K562 (cell line): ENCODE measurements around the gene AGAP1. TPM values are rescaled to one million over a fixed set of nuclear protein-coding genes. Genes with fewer than 3 reads are reported as not detected.

Experiments
- ATAC-seq: fragments of 200-7000 bp; cut with Tn5 transposase; 3 replicates; pipeline ENCODE4 v1.9.1; 2020; ENCODE audit warnings: moderate library complexity
- BruUV-seq: library from RNA; stranded (reverse); fragments of 400-500 nt; replicated peaks from 2 replicates; lab custom pipeline; 2021; lab: Mats Ljungman, UMichigan
- CTCF ChIA-PET: fragments of 300-600 bp; formaldehyde crosslinking; extraction: SDS; loops from one replicate; lab custom pipeline; 2021; ENCODE audit warnings: low intra/inter-chr PET ratio; lab: Yijun Ruan, JAX
- POLR2A ChIA-PET: fragments of 300-600, 350-650 bp; sonication (Branson Sonifier 250); formaldehyde crosslinking; extraction: SDS; loops from one replicate; lab custom pipeline; 2021; ENCODE audit warnings: antibody characterized with exemption, inconsistent platforms; lab: Yijun Ruan, JAX
- DNase-seq, 4 experiments: peaks; one replicate each; pipeline versions ENCODE4 v3.0.0 to v3.0.0-alpha.2; 2011 to 2018; ENCODE audit warnings: low spot score in 3 of 4, mixed read lengths in 3 of 4; ENCODE audit errors: extremely low read depth in 1 of 4
- FAIRE-seq: peaks from 2 replicates; lab custom pipeline; 2011; peaks lifted over from hg19 to GRCh38; lab: Jason Lieb, UNC
- H2AFZ ChIP-seq: 2 replicates; pipeline ENCODE4 v1.6.0; 2011; ENCODE audit warnings: low read depth, low read length, control low read depth, inconsistent platforms
- H3K27ac ChIP-seq: fragments of 200-600 bp; 3 replicates; pipeline ENCODE4 v1.8.0; 2011; ENCODE audit warnings: low read depth, mild to moderate bottlenecking, control low read depth, inconsistent platforms, low read length, moderate library complexity, mixed read lengths; ENCODE audit errors: extremely low read depth
- H3K27me3 ChIP-seq, 2 experiments: fragments of 300-600 bp in 1 of 2; 2 replicates in 1 of 2; 3 replicates in 1 of 2; pipeline versions ENCODE4 v1.6.0 to v1.8.0; 2011; ENCODE audit warnings: inconsistent platforms in 2 of 2, low read length in 2 of 2, mild to moderate bottlenecking in 1 of 2, mixed read lengths in 1 of 2, moderate library complexity in 1 of 2; ENCODE audit not compliant: control insufficient read depth in 2 of 2, insufficient read depth in 2 of 2
- H3K36me3 ChIP-seq: fragments of 300-600 bp; 3 replicates; pipeline ENCODE4 v1.8.0; 2011; ENCODE audit warnings: mild to moderate bottlenecking, low read length, inconsistent platforms; ENCODE audit not compliant: control insufficient read depth, insufficient read depth
- H3K4me1 ChIP-seq, 2 experiments: fragments of 200-600 bp in 1 of 2; replicated peaks in 1 of 2; 2 replicates in 1 of 2; 3 replicates in 1 of 2; pipeline versions ENCODE4 v1.5.1 to v1.8.0; 2011; ENCODE audit warnings: inconsistent platforms in 2 of 2, low read length in 2 of 2, mild to moderate bottlenecking in 1 of 2, mixed read lengths in 1 of 2, moderate library complexity in 1 of 2; ENCODE audit not compliant: control insufficient read depth in 2 of 2, insufficient read depth in 2 of 2
- H3K4me2 ChIP-seq: 2 replicates; pipeline ENCODE4 v1.6.1; 2011; ENCODE audit warnings: low read length, control low read depth, inconsistent platforms, mixed read lengths; ENCODE audit not compliant: insufficient read depth
- H3K4me3 ChIP-seq: fragments of 200-600 bp; sonication (generic), shearing (Covaris generic); 2 replicates; pipeline ENCODE4 v1.5.1; 2016; ENCODE audit warnings: control low read depth, inconsistent platforms
- H3K79me2 ChIP-seq: fragments of 200-600 bp; 3 replicates; pipeline ENCODE4 v1.8.0; 2011; ENCODE audit warnings: low read length, inconsistent platforms; ENCODE audit not compliant: control insufficient read depth, insufficient read depth
- H3K9ac ChIP-seq, 2 experiments: 2 replicates each; pipeline versions ENCODE4 v1.6.0 to v1.6.1; 2011; ENCODE audit warnings: low read depth in 2 of 2, low read length in 2 of 2, control low read depth in 1 of 2, inconsistent platforms in 1 of 2, mild to moderate bottlenecking in 1 of 2, mixed read lengths in 1 of 2; ENCODE audit not compliant: insufficient read depth in 1 of 2
- H3K9me1 ChIP-seq: one replicate; pipeline ENCODE4 v1.6.0; 2011; ENCODE audit warnings: inconsistent platforms, mild to moderate bottlenecking, low read length, moderate library complexity; ENCODE audit not compliant: control insufficient read depth, insufficient read depth
- H3K9me3 ChIP-seq: replicated peaks from 2 replicates; pipeline ENCODE4 v1.5.1; 2011; ENCODE audit warnings: low read depth, low read length, inconsistent platforms; ENCODE audit not compliant: control insufficient read depth, insufficient read depth
- H4K20me1 ChIP-seq: replicated peaks from 2 replicates; pipeline ENCODE4 v1.6.1; 2011; ENCODE audit warnings: low read length, inconsistent platforms, mixed read lengths; ENCODE audit not compliant: control insufficient read depth, insufficient read depth
- ESRRA ChIP-seq: fragments of 450-650 bp; IDR thresholded peaks from 2 replicates; pipeline ENCODE4 v1.6.1; 2014; ENCODE audit warnings: low read depth, mild to moderate bottlenecking, moderate library complexity, borderline replicate concordance
- L3MBTL2 ChIP-seq: fragments of 450-650 bp; IDR thresholded peaks from 2 replicates; pipeline ENCODE4 v1.6.1; 2016; ENCODE audit warnings: mild to moderate bottlenecking, moderate library complexity
- LEF1 ChIP-seq: fragments of 450-650 bp; IDR thresholded peaks from 2 replicates; pipeline ENCODE4 v1.6.1; 2016; ENCODE audit warnings: mild to moderate bottlenecking
- MEF2A ChIP-seq: IDR thresholded peaks from 2 replicates; pipeline ENCODE4 v1.6.1; 2011; ENCODE audit warnings: low read depth, mild to moderate bottlenecking, low read length, moderate library complexity; ENCODE audit not compliant: control insufficient read depth
- TRIM25 ChIP-seq: fragments of 450-650 bp; IDR thresholded peaks from 2 replicates; pipeline ENCODE4 v1.7.0; 2016; ENCODE audit warnings: borderline replicate concordance
- WGBS: fragments of 100-300 bp; shearing (Covaris generic); methylation state at CpG from one replicate; pipeline ENCODE4 v1.1.6; 2016; ENCODE audit warnings: low coverage, mixed read lengths; ENCODE audit not compliant: insufficient coverage; ENCODE audit errors: missing lambda C conversion rate; 5-methylcytosine and 5-hydroxymethylcytosine counted together
- in situ Hi-C: fragments of 300-500 bp; cut with MboI; formaldehyde crosslinking; loops from 4 replicates; pipeline ENCODE4 v1.15.0; 2018; ENCODE audit warnings: inconsistent platforms, mixed read lengths
- intact Hi-C: fragments of 100-400 bp; cut with micrococcal nuclease; formaldehyde crosslinking; loops from 2 replicates; pipeline ENCODE4 v1.14.2; 2022
- polyA plus RNA-seq, 8 experiments: library from polyadenylated mRNA; depleted of rRNA in 4 of 8; stranded (reverse) in 5 of 8; unstranded in 3 of 8; fragments of >200 nt; fragmentation: Nextera tagmentation in 2 of 8; fragmentation: Illumina TruSeq in 1 of 8; extraction: Ambion mirVana in 2 of 8; extraction: Trizol in 1 of 8; gene quantifications; 2 replicates each; pipeline versions ENCODE4 v1.2.1 to v1.2.3, GENCODE V29; 2011 to 2014; ENCODE audit warnings: inconsistent platforms in 1 of 8, missing spikeins in 1 of 8
- total RNA-seq, 7 experiments: library from RNA; depleted of rRNA in 6 of 7; stranded (reverse); fragments of >200 nt in 6 of 7; fragmentation: Illumina TruSeq in 2 of 7; extraction: Trizol in 2 of 7; gene quantifications; 2 replicates each; pipeline versions ENCODE4 v1.2.1 to v1.2.3, GENCODE V29; 2011 to 2021; ENCODE audit warnings: low replicate concordance in 1 of 7

Gene AGAP1
- total and polyA plus RNA-seq, 9 of the 15 experiments (the other 6 are each of a cell fraction or from before 2014, with no cell fraction given) = 1.3 to 24.0 (median 10.6) TPM

- H3K4me2 ChIP-seq = no peak overlapping the region
- TF ChIP-seq TRIM25 = no peak
- no peak for TF ChIP-seq ESRRA
- in situ Hi-C loops (no loop called here), intact Hi-C loops (no loop called here)
- ChIA-PET CTCF (interaction anchor here (0.7 kb wide), 1 partner anchor 121 kb away, joined by 3 read pairs; no protein-coding TSS in a partner anchor), POLR2A (interaction anchor here (1.6 kb wide), 1 partner anchor 9 kb away, joined by 4 read pairs; no protein-coding TSS in a partner anchor)
- H3K4me1 ChIP-seq = peaks cover 0 to 10% of the 10 kb centered on the region in 2 experiments; a peak in 3 of 5 replicates
- 53% methylated on average over 4 of the region's 4 CpGs for whole genome bisulfite sequencing
- no peaks in the 10 kb centered on the region for H3K9me1 ChIP-seq
- no peak overlapping the region for H3K27ac ChIP-seq
- no peak overlapping the region for H3K9ac ChIP-seq
- ATAC-seq (no peak), DNase-seq (no peak), FAIRE-seq (no peak)
- H3K36me3 ChIP-seq = no peaks in the 10 kb centered on the region
- no peak overlapping the region for H2AFZ ChIP-seq
- BruUV-seq = no TSS peak
- H3K79me2 ChIP-seq = no peaks in the 10 kb centered on the region
- H3K27me3 ChIP-seq = no peaks in the 10 kb centered on the region
- H4K20me1 ChIP-seq = no peaks in the 10 kb centered on the region
- H3K9me3 ChIP-seq = peaks cover 2% of the 10 kb centered on the region; the same call in 1 of the 2 replicates
- H3K4me3 ChIP-seq = no peak overlapping the region
Measured at GRCh38 chr2:235472443-235472842, 21.4 kb upstream of the AGAP1 start.

- Histone ChIP-seq H3K4me1 (no peaks in the 10 kb centered on the region), H3K4me2 (no peak overlapping the region), H3K4me3 (no peak overlapping the region), H3K9me1 (no peaks in the 10 kb centered on the region), H3K79me2 (no peaks in the 10 kb centered on the region), H3K9me3 (peaks cover 2% of the 10 kb centered on the region; the same call in 1 of the 2 replicates), H2AFZ (peak overlapping the region; percentile 70), H3K9ac (no peak overlapping the region), H4K20me1 (no peaks in the 10 kb centered on the region), H3K27ac (no peak overlapping the region), H3K36me3 (no peaks in the 10 kb centered on the region), H3K27me3 (no peaks in the 10 kb centered on the region)
- WGBS = 27% methylated on average over 5 of the region's 6 CpGs
- CTCF ChIA-PET = no interaction called here
- POLR2A ChIA-PET = no interaction called here
- in situ Hi-C loops (no loop called here), intact Hi-C loops (no loop called here)
- no peak for FAIRE-seq
- no peak for ATAC-seq
- BruUV-seq = no TSS peak
- TF ChIP-seq LEF1 (no peak), MEF2A (peak; percentile 78; the same call in 1 of the 2 replicates), L3MBTL2 (0 out of 2 replicates have a peak, but pooled peaks have one; percentile 14)
- no peak for DNase-seq
Measured at GRCh38 chr2:235478609-235479008, 15.2 kb upstream of the AGAP1 start.
